Dedifferentiated amniotic fluid mesenchymal stem cell (primary cell): ENCODE data around the gene DCBLD1.
"Not testable (repeated sequence)": the region's sequence is repeated elsewhere in the genome, so short reads cannot be mapped to it uniquely, and the experiment has no call there.

Experiments
- DNase-seq: peaks from one replicate; pipeline ENCODE4 v3.0.0-alpha.2; 2016; ENCODE audit errors: extremely low spot score

Gene DCBLD1

DNA sequence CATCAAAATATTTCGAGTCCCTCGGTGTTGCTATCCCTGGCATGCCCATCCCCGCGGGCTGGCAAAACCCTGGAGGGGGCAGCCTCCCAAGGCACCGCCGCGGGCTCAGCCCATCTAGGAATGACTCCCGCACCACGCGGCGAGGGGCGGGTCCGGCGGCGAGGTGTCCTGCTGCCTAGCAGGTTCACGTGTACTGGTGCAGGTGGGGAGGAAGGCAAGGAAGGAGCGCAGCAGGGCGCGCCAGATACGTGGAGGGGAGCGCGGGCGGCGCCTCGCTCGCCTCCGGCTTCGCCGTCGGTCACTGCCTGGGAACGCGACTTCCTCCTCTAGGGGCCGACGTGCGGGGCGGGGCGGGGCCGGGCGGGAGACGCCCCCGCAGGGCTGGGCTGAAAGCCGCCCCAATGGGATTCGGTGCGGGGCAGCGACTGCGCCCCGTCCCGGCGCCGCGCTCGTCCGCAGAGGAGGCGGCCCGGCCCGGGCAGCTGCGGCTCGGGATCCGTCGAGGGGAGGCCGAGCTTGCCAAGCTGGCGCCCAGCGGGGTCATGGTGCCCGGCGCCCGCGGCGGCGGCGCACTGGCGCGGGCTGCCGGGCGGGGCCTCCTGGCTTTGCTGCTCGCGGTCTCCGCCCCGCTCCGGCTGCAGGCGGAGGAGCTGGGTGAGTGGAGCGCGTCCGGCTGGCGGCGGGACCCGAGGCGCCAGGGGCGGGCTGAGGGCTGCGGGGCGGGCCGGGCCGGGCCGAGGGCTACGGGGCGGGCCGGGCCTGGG, at the start of gene DCBLD1:
TSS of gene DCBLD1 (plus strand) at position 435 of the 764 bp plus-strand sequence. CDS start at position 543, 108 bp downstream.
- DNase-seq, result peak; percentile 67

DNA sequence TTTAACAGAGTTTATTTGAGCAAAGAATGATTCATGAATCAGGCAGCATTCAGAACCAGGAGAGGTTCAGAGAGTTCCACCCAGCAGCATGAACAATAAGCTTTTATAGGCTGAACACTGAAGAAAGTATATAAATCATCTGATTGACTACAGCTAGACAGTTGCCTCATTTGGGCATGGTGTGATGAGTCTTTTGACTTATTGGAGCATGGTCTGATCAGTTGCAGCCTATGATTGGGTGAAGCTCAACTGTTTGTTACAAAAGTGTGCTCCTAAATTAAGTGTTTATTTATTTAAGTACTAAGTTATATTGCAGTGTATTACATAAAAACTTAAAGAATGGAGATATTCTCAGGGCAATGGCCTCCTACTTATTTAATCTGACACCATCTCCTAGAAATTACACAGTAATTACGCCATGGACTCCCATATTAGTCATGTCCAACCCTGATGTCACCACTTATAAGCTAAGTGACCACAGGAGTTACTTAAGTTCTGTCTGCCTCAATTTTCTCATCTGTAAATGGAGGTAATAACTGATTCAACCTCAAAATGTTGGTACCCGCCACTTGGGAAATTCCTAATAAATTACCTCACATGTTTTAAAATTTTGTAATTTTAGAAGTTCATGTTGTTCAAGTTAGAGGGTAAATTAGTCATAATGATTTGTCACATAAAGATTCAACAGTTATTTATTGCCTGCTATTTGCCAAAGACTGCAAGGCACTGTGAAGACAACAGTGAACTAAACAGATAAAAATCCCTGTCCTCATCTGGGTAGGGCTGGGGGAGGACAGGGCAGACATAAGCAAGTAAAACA, 41.6 kb upstream of the DCBLD1 start:
- DNase-seq, result peak; percentile 55

DNA sequence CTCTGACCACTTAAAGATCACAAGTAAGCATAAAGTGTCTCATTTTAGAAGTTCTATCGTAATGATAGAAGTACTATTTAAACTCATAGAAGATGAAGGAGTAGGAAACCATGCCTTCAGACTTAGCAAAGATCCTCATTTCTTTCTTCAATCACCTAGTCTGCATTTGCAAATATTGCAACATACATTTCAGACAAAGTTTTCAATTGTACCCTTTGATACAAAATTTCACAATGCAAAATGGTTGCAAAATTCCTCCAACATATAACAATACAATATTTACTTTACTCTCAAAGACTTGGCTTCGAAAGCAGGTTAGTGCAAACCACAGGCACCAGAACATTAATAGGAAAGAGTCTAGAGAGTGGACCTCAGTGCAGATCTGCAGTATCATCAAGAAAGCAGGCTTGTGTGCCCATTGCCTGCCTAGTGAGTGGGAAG, 40.6 kb upstream of the DCBLD1 start:
- DNase-seq, result no peak

DNA sequence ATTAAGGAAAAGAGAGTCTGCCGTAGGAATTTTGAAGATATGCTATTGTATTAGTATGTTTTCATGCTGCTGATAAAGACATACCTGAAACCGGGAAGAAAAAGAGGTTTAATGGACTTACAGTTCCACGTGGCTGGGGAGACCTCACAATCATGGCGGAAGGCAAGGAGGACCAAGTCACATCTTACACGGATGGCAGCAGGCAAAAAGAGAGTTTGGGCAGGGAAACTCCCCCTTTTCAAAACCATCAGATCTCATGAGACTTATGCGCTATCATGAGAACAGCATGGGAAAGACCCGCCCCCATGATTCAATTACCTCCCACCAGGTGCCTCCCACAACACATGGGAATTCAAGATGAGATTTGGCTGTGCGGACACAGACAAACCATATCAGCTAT, 40.2 kb upstream of the DCBLD1 start:
- DNase-seq, result not testable (repeated sequence)

DNA sequence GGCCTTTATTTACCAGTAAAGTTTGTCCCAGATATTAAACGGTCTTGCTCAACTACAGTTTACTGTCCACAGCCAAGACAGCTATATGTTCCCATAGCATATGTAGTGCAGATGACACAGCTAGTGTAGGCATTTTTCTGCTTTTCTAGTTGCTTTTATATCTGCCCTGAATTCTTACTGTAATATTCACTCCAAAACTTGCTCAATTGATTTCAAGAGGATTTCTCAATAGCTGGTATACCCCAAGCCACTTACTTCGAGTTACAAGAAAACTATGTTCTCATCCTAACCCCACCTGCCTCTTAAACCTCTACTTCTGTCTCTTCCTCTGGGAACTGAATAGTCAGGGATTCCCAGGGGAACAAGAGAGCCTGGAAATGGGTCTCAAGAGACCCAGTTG, 37.9 kb upstream of the DCBLD1 start:
- no peak for DNase-seq

DNA sequence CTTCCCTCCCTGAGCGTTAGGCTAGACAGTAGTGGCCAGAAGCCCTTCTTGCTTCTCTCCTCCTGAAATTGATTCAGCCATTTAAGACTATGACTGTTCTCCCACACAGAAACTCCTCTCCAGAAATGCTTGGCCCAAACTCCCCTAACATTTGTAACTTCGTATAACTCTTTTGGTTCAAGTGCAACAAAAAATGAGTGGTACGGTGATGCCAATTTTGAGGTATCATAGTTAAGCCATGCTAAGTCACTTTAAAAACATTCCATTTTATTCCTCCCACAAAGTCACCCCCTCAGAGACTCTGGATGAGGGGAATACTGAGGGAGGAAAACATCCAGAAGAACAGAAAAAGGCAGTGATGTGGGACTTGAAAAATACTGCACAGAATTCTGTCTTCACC, 35.6 kb upstream of the DCBLD1 start:
- no peak for DNase-seq

DNA sequence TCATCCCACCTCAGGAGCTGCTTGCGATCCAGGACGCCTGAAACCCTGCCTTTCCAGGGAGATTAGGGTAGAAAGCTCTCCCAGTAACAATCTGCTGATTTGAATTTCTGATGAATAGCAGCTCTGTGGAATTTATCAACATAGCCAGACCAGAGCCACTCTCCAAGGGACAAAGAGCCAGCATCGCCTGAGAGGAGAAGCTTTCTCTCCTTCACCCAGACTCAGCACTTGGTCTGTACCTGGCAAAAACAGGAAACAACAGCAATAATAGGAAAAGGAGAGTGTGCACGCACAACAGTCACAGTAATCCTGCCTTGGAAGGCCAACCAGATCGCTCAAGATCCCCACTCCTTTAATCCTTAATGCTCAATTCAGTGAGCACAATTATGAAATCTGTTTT, 34.5 kb upstream of the DCBLD1 start:
- DNase-seq, result no peak

DNA sequence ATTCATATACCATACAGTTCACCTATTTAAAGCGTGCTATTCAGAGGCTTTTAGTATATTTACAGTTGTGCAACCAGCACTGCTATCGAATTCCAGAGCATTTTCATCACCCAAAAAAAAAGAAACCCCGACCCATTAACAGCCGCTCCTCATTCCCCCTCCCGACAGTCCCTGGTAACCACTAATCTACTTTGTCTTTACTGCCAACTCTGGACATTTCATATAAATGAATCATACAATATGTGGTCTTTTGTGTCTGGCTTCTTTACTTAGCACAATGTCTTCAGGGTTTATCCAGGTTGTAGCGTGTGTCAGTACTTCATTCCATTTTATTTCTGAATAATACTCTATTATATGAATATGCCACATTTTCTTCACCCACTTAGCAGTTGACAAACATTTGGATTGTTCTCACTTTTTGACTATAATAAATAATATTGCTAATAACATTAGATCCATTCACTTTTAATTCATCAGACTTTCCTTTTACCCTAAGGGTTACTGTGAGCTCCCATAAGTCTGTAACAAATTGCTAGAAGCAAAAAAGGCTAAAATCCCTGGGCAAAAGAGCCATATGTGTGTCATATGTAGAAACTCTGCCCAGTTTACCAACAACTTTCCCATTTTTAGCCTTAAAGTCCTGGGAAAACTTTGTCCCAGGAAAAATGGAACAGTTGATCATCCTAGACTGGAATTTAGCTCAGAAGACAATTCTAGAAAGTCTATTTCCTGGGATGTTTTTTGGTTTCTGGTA, 33.6 kb upstream of the DCBLD1 start:
- DNase-seq, result peak; percentile 95

DNA sequence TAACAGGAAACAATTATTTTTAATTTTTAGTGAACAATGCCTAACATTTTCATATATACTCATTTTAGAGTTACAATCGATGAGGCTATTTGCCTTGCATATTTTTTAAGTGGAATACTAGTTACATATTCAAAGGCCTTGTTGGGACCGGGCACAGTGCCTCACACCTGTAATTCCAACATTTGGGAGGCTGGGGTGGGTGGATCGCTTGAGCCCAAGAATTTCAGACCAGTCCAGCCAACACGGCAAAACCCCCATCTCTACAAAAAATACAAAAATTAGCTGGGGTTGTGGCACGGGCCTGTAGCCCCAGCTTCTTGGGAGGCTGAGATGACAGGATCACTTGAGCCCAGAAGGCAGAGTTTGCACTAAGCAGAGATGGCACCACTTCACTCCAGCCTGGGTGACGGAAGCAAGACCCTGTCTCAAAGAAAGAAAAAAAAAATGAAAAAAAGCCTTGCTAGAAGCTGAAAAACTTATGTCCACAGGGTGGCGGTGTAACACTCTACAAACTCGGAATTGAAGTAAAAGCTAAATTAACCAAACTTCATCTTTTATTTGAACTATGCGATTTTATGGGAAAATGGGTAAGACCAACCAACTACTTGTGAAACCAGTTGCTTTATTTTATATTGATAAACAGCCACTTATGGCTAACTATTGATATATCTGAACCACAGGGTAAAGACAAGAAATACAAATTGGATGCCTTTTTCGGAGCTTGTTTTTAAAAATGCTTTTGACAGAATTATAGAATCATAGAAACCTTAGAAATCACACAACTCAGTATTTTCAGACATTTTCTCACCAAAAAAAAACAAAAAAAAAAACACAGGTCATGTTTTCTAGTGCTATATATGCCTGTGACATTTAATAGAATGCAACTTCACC, 32.7 kb upstream of the DCBLD1 start:
- peak; percentile 89 for DNase-seq

DNA sequence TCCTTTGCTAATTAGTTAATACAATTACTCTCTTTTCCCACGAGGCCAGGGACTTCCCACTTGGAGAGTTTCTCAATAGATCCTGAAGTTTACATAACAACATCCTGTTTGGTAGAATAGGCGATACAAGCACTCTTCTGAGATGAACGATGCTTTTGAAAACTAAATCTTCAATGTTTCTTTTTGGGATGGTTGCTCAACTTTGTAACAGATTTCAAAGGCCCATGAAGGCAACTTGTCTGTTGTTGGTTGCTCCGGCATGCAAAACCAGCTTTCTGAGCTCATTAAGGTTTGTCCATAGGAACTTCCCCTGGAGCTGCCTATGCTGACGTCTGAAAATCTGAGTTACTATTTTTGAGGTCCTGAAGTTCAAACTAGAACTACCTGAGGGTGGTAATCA, 30.8 kb upstream of the DCBLD1 start:
- no peak for DNase-seq

DNA sequence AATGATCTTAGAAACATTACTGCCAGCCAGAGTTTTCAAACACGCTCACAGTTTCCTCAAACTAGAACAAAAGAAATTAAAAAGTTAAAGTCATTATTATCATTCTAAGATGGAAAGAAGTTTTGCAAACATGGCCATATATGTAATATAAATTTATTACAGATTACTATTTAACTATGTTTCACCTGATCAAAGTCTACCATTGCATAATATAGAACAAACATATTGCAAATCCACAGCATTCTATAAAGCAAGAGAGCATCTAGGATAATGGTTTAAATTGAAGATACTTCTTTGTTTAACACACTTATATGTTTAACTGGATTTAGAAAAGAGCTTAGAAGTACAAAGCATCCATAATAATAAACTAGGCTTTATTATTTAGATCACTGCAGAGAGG, 26.2 kb upstream of the DCBLD1 start:
- no peak for DNase-seq

DNA sequence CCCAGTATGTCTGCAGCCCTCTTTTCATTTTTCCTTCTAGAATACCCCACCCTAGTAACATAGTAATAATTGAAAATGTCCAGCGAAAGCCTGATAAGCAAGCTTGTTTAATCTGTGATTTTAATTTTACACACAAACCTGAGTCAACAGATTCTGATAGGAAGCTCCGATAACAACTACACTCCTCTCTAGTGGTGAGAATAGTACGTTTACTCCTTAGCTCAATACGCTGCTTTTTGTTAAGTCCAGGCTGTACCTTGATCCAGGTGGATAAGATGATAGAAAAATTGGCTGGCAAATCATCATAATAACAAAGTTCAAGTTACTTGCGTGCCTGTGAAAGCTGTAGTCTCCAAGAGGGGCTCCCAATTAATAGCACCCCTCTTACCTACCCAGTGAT, 25.5 kb upstream of the DCBLD1 start:
- no peak for DNase-seq

DNA sequence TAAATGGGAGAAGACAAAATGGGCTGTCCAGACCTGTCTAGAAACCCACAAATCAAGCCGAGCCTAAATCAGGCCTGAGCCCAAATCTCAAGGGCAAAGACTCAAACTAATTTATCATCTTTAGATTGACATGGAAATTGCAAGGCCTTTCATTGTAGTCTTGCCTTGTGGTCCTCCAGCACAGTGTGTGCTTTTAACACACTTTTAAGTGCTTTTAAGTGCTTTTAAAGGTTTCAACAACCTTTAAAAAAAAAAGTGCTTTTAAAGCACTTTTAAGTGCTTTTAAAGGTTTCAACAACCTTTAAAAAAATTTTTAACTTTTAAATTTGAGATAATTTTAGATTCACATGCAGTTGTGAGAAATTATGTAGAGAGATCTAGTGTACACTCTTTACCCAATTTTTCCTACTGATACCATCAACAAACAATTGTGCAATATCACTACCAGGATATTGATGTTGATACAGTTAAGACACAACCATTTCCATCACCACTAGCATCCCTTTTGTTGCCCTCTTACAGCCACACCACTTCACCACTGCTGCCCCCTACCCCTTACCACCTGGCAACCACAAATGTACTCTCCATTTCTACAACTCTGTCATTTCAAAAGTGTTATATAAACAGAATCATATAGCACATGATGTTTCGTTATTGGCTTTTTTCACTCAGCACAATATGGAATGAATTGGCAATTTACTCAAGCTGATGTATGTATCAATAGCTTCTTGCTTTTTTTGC, 23.1 kb upstream of the DCBLD1 start:
- DNase-seq, result no peak

DNA sequence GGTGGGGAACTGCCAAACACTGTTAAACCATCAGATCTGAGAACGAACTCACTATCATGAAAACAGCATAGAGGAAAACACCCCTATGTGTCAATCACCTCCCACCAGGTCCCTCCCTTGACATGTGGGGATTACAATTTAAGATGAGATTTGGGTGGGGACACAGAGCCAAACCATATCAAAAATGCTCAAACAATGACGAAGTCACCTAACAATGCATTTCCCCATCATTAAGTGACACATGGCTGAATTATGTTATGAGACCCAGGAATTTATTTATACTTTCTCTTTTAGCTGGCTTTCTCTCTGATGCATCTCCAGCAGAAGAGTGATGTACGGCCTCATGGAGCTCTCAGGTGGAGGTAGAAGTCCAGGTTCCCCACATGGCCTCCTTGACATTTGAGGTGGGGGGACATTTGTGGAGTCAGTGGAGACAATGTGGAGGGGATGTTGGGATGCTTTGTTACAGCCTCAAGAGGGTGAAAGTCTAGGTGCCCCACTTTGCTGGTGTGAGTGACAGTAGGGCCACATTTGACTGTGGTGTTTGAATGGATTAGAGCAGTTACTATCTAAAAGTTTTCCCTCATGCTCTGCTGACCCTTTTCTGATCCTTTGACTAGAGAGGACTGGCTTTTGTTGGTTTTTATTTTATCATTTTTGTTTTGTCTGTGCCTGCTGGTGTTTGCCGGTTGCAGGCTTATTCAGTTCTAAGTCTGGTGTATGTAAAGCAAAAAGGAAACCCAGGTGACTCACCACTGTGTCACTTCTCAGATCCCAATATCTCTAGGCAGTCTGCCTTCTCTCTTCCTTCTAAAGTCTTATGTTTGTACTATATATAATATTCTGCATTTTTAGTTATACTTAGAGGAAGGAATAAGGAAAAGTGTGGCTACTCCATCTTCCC, 18.5 kb upstream of the DCBLD1 start:
- DNase-seq, result peak; percentile 53

DNA sequence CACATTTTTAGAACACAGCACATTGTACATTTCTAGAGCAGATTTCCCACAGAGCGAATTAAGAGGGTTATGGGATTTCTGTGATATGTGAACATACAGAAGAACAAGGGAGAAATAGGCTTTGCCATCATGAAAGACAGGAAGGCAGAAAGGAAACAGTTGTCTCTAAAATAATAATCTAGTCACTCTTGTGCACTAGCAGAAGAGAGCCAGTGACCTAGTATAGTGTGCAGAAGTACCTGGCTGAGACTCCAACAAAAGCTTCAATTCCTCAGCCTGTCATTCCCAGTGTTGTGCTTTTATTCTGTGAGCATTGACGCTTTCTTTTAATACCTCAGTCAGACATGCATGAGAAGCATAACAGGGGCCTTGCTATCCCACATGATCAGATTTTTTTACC, 17.8 kb upstream of the DCBLD1 start:
- DNase-seq, result no peak

DNA sequence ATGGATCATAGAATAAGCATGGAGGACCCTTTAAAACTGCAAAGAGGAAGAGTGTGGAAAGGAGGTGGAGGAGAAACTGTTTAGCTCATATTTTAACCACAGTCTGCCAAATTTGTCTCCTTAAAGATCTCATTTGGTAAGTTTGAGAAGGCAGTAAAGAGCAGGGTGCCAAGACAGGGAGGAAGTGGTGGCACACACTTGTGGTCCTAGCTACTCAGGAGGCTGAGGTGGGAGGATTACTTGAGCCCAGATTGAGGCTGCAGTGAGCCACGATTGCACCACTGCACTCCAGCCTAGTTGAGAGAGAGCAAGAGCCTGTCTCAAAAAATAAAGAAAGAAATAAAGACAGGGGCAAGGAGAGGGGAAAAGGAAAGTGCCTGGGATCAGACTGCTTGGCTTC, 16.8 kb upstream of the DCBLD1 start:
- no peak for DNase-seq

DNA sequence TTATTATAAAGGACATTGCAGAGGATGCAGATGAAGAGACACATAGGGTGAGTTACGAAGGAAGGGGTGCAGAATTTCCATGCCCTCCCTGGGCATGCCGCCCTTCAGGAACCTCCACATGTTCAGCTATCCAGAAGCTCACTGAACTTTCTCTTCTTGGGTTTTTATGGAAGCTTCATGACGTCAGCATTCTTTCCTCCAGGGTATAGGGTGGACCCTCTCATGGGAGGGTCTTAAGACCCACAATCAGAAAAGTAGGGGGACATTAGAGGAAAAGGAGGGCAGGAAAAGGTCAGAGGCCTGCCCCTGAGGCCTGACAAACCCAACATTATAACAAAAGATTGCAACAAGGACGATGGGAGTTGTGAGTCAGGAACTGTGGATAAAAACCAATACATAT, 14.6 kb upstream of the DCBLD1 start:
- DNase-seq, result no peak

DNA sequence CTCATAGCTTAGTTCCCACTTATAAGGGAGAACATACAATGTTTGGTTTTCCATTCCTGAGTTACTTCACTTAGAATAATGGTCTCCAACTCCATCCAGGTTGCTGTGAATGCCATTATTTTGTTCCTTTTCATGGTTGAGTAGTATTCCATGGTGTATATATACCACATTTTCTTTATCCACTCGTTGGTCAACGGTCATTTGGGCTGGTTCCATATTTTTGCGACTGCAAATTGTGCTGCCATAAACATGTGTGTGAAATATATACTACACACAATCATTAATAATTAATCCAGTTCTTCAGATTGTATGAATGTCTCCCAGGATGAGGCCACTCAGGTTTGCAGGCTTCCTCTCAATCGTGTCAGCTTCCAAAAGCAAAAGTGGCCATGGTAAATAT, 13.9 kb upstream of the DCBLD1 start:
- DNase-seq, result not testable (repeated sequence)

DNA sequence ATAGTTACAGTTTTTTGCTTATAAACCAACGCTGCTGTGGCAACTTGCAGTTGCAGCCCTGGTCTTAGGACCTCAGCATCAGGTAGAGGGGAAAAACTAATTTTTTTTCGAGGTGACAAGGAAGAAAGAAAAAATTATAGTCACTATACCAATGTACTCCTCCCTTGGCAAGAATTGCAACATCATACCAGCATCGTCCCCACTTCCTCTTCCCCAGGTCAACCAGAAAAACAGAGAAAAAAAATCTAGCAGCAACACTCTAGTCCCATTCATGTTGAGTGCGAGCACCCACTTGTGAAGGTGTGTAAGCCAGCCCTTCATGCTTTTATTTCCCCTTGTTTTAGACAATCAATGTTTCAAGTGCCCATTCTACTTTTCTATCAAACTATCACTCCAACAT, 13.1 kb upstream of the DCBLD1 start:
- DNase-seq, result no peak

DNA sequence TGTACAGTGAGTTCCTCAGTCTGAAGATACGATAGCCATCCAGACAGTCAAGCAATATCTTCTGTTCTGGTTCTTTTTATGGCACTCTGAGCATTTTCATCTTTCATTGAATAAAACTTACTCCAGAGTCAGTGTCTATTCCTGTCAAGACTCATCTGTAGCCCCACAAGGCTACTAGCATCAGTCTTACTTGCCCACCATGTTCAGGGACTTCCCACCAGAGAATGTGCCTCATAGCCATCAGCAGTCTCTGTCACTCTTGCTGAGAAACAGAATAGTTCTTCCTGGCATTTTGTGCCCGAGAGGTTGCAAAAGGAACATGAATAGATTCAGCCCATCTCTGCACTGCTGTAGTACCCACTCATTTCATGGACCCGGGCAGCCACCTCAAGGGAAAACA, 12.7 kb upstream of the DCBLD1 start:
- DNase-seq, result no peak
